DMS153 (cell line): ENCODE results near the gene TNNT2.

Experiments used
- DNase-seq: peaks from one replicate; lab custom pipeline; 2025; lab: John Stamatoyannopoulos, UW

The TNNT2 gene

DNA sequence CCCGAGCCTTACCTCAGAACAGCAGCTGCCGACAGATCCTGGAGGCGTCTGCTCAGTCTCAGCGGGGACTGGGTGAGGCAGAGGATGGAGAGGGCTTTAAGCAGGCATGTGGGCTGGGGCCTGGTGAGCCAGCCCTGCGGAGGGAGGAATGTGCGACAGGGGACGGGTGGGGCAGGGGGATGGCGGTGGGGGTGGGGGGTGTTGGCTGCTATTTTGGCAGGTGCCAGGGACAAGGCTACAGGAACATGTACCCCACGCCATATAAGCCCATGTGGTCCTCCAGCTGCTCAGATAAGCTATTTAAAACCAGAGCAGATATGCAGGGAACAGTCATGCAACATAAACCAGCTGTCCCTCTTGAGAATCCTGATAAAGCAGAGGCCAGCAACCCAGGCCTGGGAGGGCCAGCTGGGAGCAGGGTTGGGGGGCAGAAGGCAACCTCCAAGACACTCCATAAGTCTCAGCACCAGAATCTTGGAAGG is at the start of gene TNNT2:
TNNT2 (minus strand) TSS at position 70 of the 482 bp plus-strand sequence. CDS start 4,426 bp downstream, outside the sequence.
- no peak for DNase-seq

GRCh38 chr1:201426479-201427310 is 49.2 kb upstream of the TNNT2 start:
- DNase-seq = no peak

DNA sequence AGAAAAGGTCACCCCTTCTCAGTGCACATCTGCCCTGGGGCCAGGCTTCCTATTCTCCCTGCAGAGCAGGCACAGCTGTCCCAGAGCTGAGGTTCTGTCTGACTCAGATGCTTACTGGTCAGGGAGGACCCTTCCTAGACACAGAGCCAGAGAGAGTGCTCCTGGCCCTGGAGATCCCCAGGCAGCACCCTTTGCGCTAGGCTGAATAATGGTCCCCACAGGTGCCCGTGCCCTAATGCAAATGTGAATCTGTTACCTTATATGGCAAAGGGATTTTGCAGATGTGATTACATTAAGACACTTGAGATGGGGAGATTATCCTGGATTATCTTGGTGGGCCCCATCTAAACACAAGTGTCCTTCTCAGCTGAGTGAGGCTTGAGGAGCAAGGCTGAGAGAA is 46.7 kb upstream of the TNNT2 start:
- DNase-seq = no peak

DNA sequence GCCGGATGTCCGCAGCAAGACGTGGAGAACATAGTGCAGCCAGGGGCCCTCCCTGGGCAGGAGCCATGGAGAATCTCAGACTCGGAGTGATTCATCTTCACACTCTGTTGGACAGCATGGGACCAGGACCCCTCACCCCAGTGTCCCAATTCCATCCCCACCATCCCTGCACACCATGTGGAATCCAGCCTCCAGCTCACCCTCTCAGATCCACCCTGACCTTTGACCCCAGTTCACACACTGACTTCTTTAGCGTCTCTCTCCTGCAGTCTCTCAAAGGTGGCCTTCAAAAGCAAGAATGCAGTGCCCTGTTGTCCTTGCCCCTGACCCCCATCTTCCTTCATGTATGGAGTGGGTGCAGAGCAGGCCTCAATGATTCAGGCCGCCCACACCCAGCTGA is 46.2 kb upstream of the TNNT2 start:
- DNase-seq = no peak

DNA sequence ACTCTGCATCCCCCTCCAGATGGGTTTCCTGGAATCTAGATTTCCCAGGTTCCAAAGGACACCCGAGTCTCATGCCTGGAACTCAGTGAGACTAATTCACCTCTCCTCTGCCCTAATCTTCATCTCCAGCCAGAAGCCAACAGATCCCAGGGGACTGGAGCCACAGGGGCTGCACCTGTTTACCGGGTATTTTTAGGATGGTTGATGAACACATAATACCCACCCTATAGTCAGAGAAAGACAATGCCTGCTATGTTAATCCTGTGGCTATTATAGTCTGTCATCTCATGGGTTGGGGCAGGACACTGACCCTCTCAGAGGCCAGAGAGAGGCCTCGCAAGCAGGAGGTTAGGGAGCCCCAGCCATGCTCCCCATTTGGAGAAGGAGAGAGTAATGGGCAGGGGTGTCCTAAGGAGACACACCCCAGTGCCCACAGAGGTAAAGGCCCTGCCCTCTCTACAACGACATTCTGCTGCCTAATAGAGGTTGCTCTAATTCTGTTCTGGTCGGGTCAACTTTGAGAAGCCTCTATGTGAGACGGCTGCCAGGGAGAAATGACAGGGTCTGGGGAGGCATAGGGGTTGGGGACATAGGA is 45.1 kb upstream of the TNNT2 start:
- DNase-seq = no peak

DNA sequence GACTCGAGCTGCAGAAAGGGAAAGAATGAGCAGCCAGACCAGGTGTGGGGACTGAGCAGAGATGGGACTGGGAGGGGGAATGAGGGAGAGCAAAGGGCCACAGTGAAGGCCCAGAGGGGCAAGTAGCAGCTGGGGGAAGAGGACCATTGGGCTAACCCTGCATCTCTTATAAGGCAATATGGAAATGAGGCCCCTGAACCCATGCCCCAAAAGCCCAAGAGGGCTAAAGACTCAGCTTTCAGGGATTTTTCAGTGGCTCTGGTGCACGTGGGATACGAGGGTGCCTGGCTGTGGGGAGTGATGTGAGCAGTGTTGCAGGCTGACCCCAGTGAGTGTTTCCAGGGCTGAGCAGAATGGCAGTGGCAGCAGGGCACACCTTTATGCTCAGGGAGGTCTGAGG is 44.5 kb upstream of the TNNT2 start:
- DNase-seq = no peak

DNA sequence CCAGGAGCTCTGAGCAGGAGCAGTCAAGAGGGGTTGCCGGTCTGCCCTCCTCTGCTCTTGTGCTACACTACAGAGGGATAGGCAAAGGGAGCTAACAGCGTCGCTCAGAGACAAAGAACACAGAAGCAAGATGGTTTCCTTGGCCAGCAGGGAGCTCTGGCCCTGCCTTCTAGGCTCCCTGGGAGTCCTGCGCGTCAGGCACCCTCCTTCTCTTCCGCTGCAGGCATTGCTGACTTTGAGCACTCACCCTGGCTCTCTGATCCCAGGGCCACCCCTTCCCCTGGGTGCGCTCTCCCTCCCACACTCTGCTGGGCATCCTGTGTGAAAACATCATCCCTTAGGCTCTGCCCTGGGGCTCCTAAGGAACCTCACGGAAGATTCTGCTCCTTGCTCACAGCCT is 43.6 kb upstream of the TNNT2 start:
- no peak for DNase-seq

DNA sequence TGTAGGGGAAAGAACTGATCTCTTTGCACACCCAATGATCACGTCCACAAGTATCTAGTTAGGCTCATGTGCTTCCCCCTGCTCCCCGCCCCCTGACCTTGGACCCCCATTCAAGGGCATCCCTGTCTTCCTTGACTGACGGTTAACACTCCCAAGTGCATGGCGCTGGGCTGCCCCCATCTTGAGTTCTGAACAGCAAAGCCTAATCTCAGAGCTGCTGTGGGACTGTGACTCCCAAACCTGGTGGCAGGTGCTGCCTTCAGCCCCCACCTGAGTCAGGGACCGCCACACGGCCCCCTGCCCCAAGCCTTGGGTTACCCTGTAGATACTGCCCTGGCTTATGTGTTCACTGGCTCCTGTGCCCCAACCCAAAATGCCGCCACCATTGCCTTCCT is 43.1 kb upstream of the TNNT2 start:
- no peak for DNase-seq

GRCh38 chr1:201419746-201420607 is 42.5 kb upstream of the TNNT2 start:
- DNase-seq = no peak

DNA sequence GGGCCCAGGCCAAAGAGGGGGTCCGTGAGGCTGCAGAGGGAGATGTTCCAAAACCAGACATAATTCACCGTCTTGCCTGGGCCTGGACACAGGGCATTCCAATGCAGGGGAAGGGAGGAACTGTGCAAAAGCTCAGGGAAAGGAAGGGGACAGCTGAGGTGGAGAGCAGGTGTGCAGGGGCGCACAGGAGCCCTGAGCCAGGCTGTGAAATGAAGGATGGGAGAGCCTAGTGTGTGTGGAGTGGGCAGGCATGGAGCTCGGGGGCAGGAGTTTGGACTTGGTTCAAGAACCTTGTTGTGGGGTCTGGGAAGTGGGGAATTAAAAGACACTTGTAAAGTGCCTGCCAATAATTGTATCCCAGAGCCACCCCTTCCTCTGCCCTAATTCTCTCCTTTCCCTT is 41.8 kb upstream of the TNNT2 start:
- DNase-seq = no peak

GRCh38 chr1:201418461-201418860 is 41.0 kb upstream of the TNNT2 start:
- no peak for DNase-seq

- DNase-seq = no peak
Measured at GRCh38 chr1:201414051-201414738, 36.7 kb upstream of the TNNT2 start.

DNA sequence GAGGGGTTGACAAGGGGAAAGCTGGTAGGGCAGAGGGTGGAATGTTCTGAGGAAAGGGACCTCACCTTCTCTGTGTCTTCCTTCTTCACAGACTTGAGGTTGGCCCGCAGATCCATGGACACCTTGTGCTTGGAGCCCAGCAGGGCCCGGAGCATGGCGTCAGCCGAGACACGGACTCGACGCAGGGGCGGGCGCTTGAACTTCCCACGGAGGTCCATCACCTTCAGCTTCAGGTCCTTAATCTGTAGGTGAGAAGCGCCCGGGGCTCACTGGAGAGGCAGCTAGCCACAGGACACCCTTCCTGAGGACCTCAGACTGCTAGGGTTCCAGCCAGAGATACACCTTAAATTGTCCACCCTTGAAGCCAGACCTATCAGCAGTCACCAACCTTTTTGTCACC is 33.8 kb upstream of the TNNT2 start:
- no peak for DNase-seq

GRCh38 chr1:201409440-201409839 is 32.0 kb upstream of the TNNT2 start:
- no peak for DNase-seq

DNA sequence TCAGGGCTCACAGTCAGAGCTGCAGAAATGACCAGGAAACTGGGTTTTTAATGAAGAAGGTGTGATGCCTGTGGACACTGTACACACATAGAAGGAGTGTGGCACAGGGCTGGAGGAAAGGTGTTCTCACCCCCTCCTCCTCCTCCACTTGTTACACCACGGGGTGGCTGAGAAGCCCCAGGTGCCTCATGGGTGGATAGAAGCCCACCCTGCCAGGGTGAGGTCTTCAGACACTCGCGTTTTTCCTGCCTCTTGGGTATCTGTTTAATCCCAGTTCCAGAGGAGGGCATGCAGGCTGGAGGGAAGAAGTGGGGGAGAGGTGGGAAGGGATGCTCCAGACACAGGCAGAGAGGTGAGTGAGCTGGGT is 31.3 kb upstream of the TNNT2 start:
- DNase-seq = no peak

GRCh38 chr1:201408176-201408833 is 30.8 kb upstream of the TNNT2 start:
- peak; percentile 67 for DNase-seq

DNA sequence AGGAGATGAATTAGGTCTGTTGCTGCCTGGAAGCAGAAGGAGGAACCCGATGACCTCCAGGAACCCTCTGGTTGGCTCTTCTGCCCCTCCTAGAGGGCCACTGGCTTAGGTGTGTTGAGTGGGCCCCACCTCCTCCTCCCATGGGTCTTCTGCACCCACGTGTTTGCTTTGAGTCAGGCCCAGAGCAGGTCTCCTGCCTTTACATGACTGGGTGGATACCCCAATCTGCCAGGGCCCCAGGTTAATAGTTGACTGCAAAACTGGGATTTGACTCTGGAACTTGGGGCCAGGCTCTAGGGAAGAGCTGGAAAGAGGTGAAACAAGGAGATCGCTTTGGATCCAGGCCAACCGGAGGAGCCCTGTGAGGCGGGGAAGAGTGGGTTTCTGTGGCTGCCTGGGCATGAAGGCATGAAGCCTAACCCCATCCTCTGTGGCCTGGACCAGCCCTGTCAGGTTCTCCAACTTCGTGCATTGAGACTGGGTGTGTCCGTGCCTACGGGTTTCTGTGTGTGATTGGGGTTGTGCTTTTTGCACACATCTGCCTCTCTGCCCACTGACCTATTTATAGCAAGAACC is 29.4 kb upstream of the TNNT2 start:
- DNase-seq = no peak

DNA sequence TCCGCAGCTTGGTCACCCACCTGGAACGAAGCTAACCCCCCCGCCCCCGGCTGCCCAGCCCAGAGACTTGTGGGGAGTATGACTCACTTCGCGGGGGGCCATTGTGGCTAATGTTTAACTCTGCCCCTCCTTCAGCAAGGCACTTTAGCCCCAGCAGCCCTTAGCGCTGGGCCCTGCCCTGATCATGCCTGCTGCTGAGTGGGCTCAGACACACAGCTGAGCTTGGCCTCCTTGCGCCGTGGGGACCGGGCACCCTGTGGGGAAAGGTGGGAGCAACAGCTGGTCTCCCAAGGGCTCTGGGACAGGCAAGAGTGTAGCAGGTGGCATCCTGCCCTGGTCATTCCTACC is 28.0 kb upstream of the TNNT2 start:
- DNase-seq = no peak

DNA sequence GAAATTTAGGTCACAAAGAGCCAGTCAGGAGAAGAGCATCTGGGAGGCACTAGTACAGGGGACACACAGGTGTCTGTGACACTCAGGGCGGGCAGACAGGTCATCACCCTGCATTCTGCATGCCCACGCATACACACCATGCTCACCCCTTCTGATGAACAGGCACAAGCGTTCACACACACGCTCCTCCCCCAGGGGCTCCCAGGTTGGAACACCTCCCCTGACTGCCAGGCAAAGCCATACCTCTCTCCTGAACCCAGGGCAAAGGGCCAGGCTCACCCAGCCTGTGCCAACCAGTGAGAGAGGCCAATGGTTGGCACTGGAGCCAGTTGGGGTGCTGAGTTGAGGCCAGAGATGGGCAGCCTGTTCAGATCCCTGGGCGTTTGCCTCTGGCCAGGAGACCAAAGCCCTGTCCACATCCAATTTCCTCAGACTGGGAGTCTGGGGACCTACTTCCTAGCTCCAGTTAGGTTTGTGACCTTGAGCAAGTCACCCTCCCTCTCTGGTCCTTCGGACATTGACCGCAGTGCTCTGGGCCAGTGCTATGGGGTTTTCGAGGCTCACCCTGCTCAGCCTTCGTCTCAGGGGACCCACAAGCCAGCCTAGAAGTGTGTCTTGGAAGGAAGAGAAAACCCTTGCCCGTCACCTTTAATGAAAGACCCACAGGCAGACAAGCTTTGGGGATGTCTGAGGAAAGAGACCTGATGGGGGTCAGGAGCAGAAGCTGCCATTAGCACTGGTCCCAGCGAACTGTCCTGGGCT is 27.4 kb upstream of the TNNT2 start:
- no peak for DNase-seq

DNA sequence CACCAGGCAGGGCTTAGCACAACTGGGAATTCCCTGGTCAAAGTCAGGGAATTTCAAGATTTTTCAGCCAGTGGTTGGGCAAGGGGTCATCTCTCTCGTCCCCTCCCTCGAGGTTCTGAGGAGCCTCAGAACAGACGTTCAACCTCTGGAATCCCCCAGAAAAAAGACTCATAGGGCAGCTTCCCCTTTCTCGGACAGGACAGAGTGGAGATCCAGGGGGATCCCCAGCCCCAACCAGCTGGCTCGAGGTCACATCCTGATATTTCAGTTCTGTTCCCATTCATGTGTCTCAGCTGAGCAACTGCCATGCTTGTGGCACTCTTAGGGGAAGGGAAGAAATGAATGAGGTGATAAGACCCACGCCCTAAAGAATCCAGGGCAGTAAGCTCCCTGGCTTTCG is 26.6 kb upstream of the TNNT2 start:
- DNase-seq = no peak

GRCh38 chr1:201403359-201403758 is 25.9 kb upstream of the TNNT2 start:
- DNase-seq = no peak
